NT2/D1 (cell line): ENCODE results near the gene LILRB2.
"Not testable (repeated sequence)": the region's sequence is repeated elsewhere in the genome, so short reads cannot be mapped to it uniquely, and the experiment has no call there.

Experiments
- SUZ12 ChIP-seq: IDR thresholded peaks from 2 replicates; pipeline ENCODE4 v1.6.1; 2011; ENCODE audit not compliant: insufficient read length, insufficient read depth; ENCODE audit errors: extremely low read depth
- YY1 ChIP-seq: IDR thresholded peaks from 2 replicates; pipeline ENCODE4 v1.6.1; 2011; ENCODE audit not compliant: insufficient read length, insufficient read depth
- ZNF274 ChIP-seq: IDR thresholded peaks from 2 replicates; pipeline ENCODE4 v1.6.1; 2011; ENCODE audit warnings: mild to moderate bottlenecking, low read depth, low read length

DNA sequence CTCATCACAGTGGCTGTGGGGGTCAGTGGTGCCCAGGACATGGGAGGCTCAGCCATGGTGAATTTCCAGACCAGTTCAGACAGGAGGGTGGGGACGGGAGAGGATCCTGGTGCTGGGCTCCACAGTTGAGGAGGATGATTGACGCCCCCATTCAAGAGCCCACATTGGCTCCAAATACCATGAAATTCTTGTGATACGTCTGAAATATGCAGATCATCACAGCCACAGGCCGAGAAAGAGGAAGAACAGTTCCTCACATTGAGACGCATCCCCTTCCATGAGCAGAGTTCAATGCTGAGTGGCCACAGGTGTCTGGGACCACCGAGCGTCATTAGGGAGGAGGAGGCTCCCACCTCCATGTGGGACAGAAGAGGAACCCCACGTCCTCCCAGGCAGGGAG is 37.1 kb downstream of the LILRB2 start:
- TF ChIP-seq YY1, ZNF274, SUZ12: not testable (repeated sequence)
